ENCODE results near the gene RACK1. TPM values are rescaled to one million over a fixed set of nuclear protein-coding genes. Genes with fewer than 3 reads are reported as not detected.

RACK1 gene
- total and polyA plus RNA-seq, 12 donors, result 581 to 2,221 (median 640) TPM

- intact Hi-C loops (cut with DNase I), result loop anchor here in 7 of 10 donors (1.0 to 5.0 kb wide), 9 partner anchors 11 to 71 kb away; partner anchors contain the start of genes TRIM41 (in 4 of the 7) and TRIM52 (in 1 of the 7)
- DNase-seq (peak; percentile 94 to 96), ATAC-seq (peak; percentile 79 to 90 (median 82))
- peak in 3 of 9 donors; percentile 19 to 33 (median 23) for TF ChIP-seq CTCF (IDR thresholded peaks at IDR 0.05)
- Histone ChIP-seq H3K27me3 (peaks cover 0 to 5% (median 0%) of the 10 kb centered on the region in 7 donors), H3K27ac (peak overlapping the region; percentile 84 to 96 (median 92)), H3K36me3 (no peaks in the 10 kb centered on the region), H3K4me1 (peaks cover 3 to 51% (median 24%) of the 10 kb centered on the region in 9 donors), H3K4me3 (peak overlapping the region; percentile 66 to 96 (median 81)), H3K9me3 (no peaks in the 10 kb centered on the region)
- WGBS, 2 donors, result 0 to 1% methylated on average over 64 of the region's 64 CpGs
Observed at GRCh38 chr5:181191526-181192336, 52.0 kb downstream of the RACK1 start.

- Histone ChIP-seq H3K9me3 (no peaks in the 10 kb centered on the region), H3K4me3 (peak overlapping the region; percentile 66 to 96 (median 81)), H3K36me3 (no peaks in the 10 kb centered on the region), H3K4me1 (peaks cover 3 to 51% (median 24%) of the 10 kb centered on the region in 9 donors), H3K27ac (peak overlapping the region in 9 of 10 donors; percentile 80 to 96 (median 92)), H3K27me3 (peaks cover 0 to 5% (median 0%) of the 10 kb centered on the region in 7 donors)
- intact Hi-C loops (cut with DNase I), result loop anchor here in 6 of 10 donors (1.0 to 5.0 kb wide), 8 partner anchors 15 to 71 kb away; partner anchors contain the start of genes TRIM41 (in 3 of the 6) and TRIM52 (in 1 of the 6)
- TF ChIP-seq CTCF (IDR thresholded peaks at IDR 0.05), result peak in 6 of 9 donors; percentile 7 to 48 (median 35)
- ATAC-seq (peak; percentile 4 to 26 (median 18)), DNase-seq (peak; percentile 36 to 63)
- WGBS, 2 donors, result 0% methylated on average over 66 of the region's 66 CpGs
Observed at GRCh38 chr5:181190711-181191525, 52.8 kb downstream of the RACK1 start.

GRCh38 chr5:181189962-181190710 lies 53.6 kb downstream of the RACK1 start:
- ATAC-seq (no peak), DNase-seq (no peak)
- Histone ChIP-seq H3K9me3 (no peaks in the 10 kb centered on the region), H3K4me1 (peaks cover 3 to 52% (median 26%) of the 10 kb centered on the region in 9 donors), H3K27me3 (peaks cover 0 to 5% (median 0%) of the 10 kb centered on the region in 7 donors), H3K27ac (peak overlapping the region in 9 of 10 donors; percentile 77 to 95 (median 92)), H3K4me3 (peak overlapping the region; percentile 66 to 96 (median 81)), H3K36me3 (no peaks in the 10 kb centered on the region)
- 0 to 1% methylated on average over 52 of the region's 52 CpGs for WGBS, 2 donors
- intact Hi-C loops (cut with DNase I), result loop anchor here in 8 of 10 donors (1.0 to 10.0 kb wide), 9 partner anchors 16 to 405 kb away; partner anchors contain the start of genes TRIM52 (in 7 of the 8), MGAT1 (in 3 of the 8), TRIM41 (in 2 of the 8) and RACK1 (in 1 of the 8)
- no peak for TF ChIP-seq CTCF (IDR thresholded peaks at IDR 0.05)

Measured in heart right ventricle (tissue), 16 donors.